HepG2 (cell line): ENCODE results near the gene SAXO2. TPM values are rescaled to one million over a fixed set of nuclear protein-coding genes. Genes with fewer than 3 reads are reported as not detected.

Source experiments
- ATF3 ChIP-seq: sonication (generic); formaldehyde crosslinking; IDR thresholded peaks from 2 replicates; pipeline ENCODE4 v1.4.0; 2020; ENCODE audit warnings: missing genetic modification reagents
- BCL6 ChIP-seq: IDR thresholded peaks from 2 replicates; pipeline ENCODE4 v1.6.1; 2016; ENCODE audit warnings: missing genetic modification reagents, missing compliant biosample characterization
- DBP ChIP-seq: sonication (generic); formaldehyde crosslinking; IDR thresholded peaks from 2 replicates; pipeline ENCODE4 v1.4.0; 2020; ENCODE audit warnings: missing genetic modification reagents; ENCODE audit errors: not compliant biosample characterization
- JUND ChIP-seq: sonication (generic); formaldehyde crosslinking; IDR thresholded peaks from 2 replicates; pipeline ENCODE4 v1.8.0; 2022; ENCODE audit warnings: mild to moderate bottlenecking, missing genetic modification reagents
- KAT7 ChIP-seq: IDR thresholded peaks from 2 replicates; pipeline ENCODE4 v1.6.1; 2018; ENCODE audit warnings: borderline replicate concordance, missing compliant biosample characterization
- MYC ChIP-seq: sonication (generic); formaldehyde crosslinking; IDR thresholded peaks from 2 replicates; pipeline ENCODE4 v1.9.0; 2021; ENCODE audit warnings: missing genetic modification reagents, borderline replicate concordance
- PCBP2 ChIP-seq: fragments of 200-400 bp; formaldehyde crosslinking; optimal IDR thresholded peaks from 2 replicates; pipeline ENCODE3; 2018; ENCODE audit warnings: low read length, low read depth; ENCODE audit not compliant: poor library complexity, severe bottlenecking
- REL ChIP-seq: sonication (generic); formaldehyde crosslinking; conservative IDR thresholded peaks from 2 replicates; pipeline ENCODE4 v1.8.0; 2022; ENCODE audit warnings: mild to moderate bottlenecking, missing genetic modification reagents, moderate library complexity
- SNAPC4 ChIP-seq: sonication (generic); formaldehyde crosslinking; IDR thresholded peaks from 2 replicates; pipeline ENCODE4 v1.4.0; 2020; ENCODE audit warnings: mild to moderate bottlenecking, missing genetic modification reagents
- ZFAT ChIP-seq: sonication (generic); formaldehyde crosslinking; conservative IDR thresholded peaks from 2 replicates; pipeline ENCODE4 v1.8.1; 2023; ENCODE audit warnings: missing genetic modification reagents, inconsistent platforms
- ZNF407 ChIP-seq: sonication (generic); formaldehyde crosslinking; IDR thresholded peaks from one replicate; pipeline ENCODE4 v1.5.1; 2020; ENCODE audit warnings: mild to moderate bottlenecking, missing genetic modification reagents; ENCODE audit errors: not compliant biosample characterization
- ZNF547 ChIP-seq: sonication (generic); formaldehyde crosslinking; IDR thresholded peaks from 2 replicates; pipeline ENCODE4 v1.5.1; 2020; ENCODE audit warnings: mild to moderate bottlenecking, missing genetic modification reagents
- ZNF672 ChIP-seq: sonication (generic); formaldehyde crosslinking; IDR thresholded peaks from 2 replicates; pipeline ENCODE4 v1.8.1; 2022; ENCODE audit warnings: missing genetic modification reagents
- ZNF703 ChIP-seq: sonication (generic); formaldehyde crosslinking; IDR thresholded peaks from 2 replicates; pipeline ENCODE4 v1.5.1; 2020; ENCODE audit warnings: missing genetic modification reagents, mild to moderate bottlenecking, moderate library complexity, borderline replicate concordance
- polyA plus RNA-seq, 8 experiments: library from polyadenylated mRNA; depleted of rRNA in 3 of 8; stranded (reverse) in 7 of 8; unstranded in 1 of 8; fragments of >200 nt; fragmentation: Illumina TruSeq in 4 of 8; extraction: Trizol in 4 of 8; gene quantifications; 2 replicates each; pipeline versions ENCODE4 v1.2.1 to v1.2.3, GENCODE V29; 2011 to 2016; ENCODE audit warnings: low read depth in 4 of 8, missing spikeins in 1 of 8, mixed read lengths in 1 of 8; ENCODE audit not compliant: insufficient read depth in 1 of 8
- total RNA-seq, 5 experiments: library from RNA; depleted of rRNA; stranded (reverse); fragments of >200 nt; fragmentation: Illumina TruSeq; extraction: Trizol; gene quantifications; 2 replicates each; pipeline ENCODE4 v1.2.3, GENCODE V29; 2016; ENCODE audit warnings: low read depth in 1 of 5
- TF ChIP-seq, protein P1 (sequence below): sonication (generic); formaldehyde crosslinking; IDR thresholded peaks from 2 replicates; pipeline ENCODE4 v1.5.0; 2020; ENCODE audit warnings: missing genetic modification reagents

The SAXO2 gene
- total and polyA plus RNA-seq, 2 of the 13 experiments (the other 11 are each of a cell fraction or from before 2014, with no cell fraction given): 0.01 to 1.5 TPM

DNA sequence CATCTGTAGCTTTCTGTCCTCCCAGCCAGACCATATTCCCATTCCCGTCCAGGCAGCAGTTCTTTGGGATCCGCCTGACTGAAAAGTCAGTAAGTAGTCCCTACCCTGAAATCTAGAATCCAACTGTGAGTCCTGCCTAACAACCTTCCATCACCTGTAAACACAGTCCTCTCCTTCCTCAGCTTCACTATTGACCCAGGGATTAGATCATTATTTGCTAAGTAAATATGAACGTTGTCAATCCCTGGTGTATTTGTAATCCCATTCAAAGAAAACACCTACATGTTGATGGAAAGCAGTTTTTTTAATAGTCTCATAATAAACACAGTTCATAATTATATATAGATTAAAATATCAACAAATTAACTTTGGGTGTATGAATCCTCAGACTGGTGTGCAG, 732 bp downstream of the SAXO2 start (continued):
- TF ChIP-seq ZNF407 (CRISPR knock-in tag) (no peak), DBP (no peak), ZNF672 (CRISPR knock-in tag) (no peak), ZFAT (no peak), PCBP2 (no peak), JUND (CRISPR knock-in tag) (peak; percentile 84), KAT7 (CRISPR knock-in tag) (no peak), ZNF703 (CRISPR knock-in tag) (peak; percentile 50; the same call in 1 of the 2 replicates), ATF3 (CRISPR knock-in tag) (peak; percentile 86), SNAPC4 (no peak), MYC (CRISPR knock-in tag) (no peak), REL (no peak), BCL6 (CRISPR knock-in tag) (peak; percentile 97), ZNF547 (CRISPR knock-in tag) (no peak)
- TF ChIP-seq, protein P1, sequence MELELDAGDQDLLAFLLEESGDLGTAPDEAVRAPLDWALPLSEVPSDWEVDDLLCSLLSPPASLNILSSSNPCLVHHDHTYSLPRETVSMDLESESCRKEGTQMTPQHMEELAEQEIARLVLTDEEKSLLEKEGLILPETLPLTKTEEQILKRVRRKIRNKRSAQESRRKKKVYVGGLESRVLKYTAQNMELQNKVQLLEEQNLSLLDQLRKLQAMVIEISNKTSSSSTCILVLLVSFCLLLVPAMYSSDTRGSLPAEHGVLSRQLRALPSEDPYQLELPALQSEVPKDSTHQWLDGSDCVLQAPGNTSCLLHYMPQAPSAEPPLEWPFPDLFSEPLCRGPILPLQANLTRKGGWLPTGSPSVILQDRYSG (CRISPR knock-in tag): no peak
